Osteocyte (in vitro differentiated cells): ENCODE measurements around the gene COQ10B. TPM values are rescaled to one million over a fixed set of nuclear protein-coding genes. Genes with fewer than 3 reads are reported as not detected.

ENCODE experiments used
- DNase-seq: peaks from one replicate; pipeline ENCODE4 v3.0.0; 2021; ENCODE audit warnings: mixed read lengths; ENCODE audit not compliant: unreplicated experiment; ENCODE audit errors: extremely low spot score
- H3K27ac Mint-ChIP-seq: one replicate; pipeline ENCODE4 v1.8.0; 2021; ENCODE audit warnings: mild to moderate bottlenecking, mixed read lengths; ENCODE audit not compliant: unreplicated experiment
- H3K27me3 Mint-ChIP-seq: one replicate; pipeline ENCODE4 v1.8.0; 2021; ENCODE audit warnings: mixed read lengths; ENCODE audit not compliant: unreplicated experiment
- H3K36me3 Mint-ChIP-seq: one replicate; pipeline ENCODE4 v1.8.0; 2021; ENCODE audit warnings: mixed read lengths; ENCODE audit not compliant: unreplicated experiment
- H3K4me1 Mint-ChIP-seq: one replicate; pipeline ENCODE4 v1.8.0; 2021; ENCODE audit warnings: mixed read lengths; ENCODE audit not compliant: unreplicated experiment
- H3K4me3 Mint-ChIP-seq: one replicate; pipeline ENCODE4 v1.8.0; 2021; ENCODE audit warnings: mild to moderate bottlenecking, moderate library complexity, mixed read lengths; ENCODE audit not compliant: unreplicated experiment
- H3K9me3 Mint-ChIP-seq: one replicate; pipeline ENCODE4 v1.8.0; 2021; ENCODE audit warnings: mixed read lengths; ENCODE audit not compliant: unreplicated experiment
- CTCF ChIP-seq: fragments of 200-600 bp; sonication (generic); IDR thresholded peaks from 2 replicates; pipeline ENCODE4 v1.5.0; 2021; ENCODE audit warnings: antibody characterized with exemption, mild to moderate bottlenecking, moderate library complexity
- total RNA-seq: library from RNA; stranded (reverse); gene quantifications from 2 replicates; pipeline ENCODE4 v1.2.1, GENCODE V29; 2021

Gene COQ10B
- total RNA-seq, 1 donor from 2014 or later = 23.5 TPM

DNA sequence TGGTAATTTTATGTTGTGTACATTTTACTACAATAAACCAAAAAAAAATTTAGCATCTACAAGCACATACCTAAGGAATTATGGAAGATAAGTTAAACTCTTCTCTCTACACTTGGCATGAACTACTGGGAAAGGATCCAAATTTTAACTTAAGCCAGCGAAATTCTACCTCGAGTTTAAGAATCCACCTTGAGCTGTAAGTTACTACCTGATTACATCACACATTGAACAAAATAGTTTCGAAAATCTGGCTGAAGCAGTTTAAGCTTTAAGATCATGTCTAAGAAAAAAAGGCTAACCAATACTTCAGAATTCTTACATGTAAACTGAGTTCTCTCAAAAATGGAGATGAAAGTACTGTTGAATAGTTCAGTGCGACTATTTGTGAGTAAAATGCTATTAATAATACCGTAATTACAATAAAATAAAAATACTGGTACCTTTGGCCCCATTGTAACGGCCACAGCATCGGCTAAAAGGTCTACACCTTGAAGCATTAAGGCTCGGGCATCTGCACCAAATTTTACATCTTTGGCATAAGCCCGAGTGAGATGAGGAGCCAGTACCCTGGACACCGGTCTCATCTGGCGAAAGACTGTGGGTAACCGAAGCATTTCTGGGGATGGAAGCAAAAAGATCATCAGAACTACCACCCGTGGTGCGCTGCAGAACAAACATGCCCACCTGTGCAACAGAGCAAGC, 45.0 kb downstream of the COQ10B start:
- Mint-ChIP-seq H3K27me3 (no peaks in the 10 kb centered on the region), H3K36me3 (peaks cover 46% of the 10 kb centered on the region), H3K9me3 (no peaks in the 10 kb centered on the region), H3K4me3 (peak overlapping the region; percentile 91), H3K4me1 (peaks cover 49% of the 10 kb centered on the region), H3K27ac (peak overlapping the region; percentile 95)
- DNase-seq = no peak
- TF ChIP-seq CTCF = no peak

- peaks cover 49% of the 10 kb centered on the region for H3K36me3 Mint-ChIP-seq
- DNase-seq = no peak
- H3K27me3 Mint-ChIP-seq = no peaks in the 10 kb centered on the region
- peak overlapping the region; percentile 91 for H3K4me3 Mint-ChIP-seq
- H3K4me1 Mint-ChIP-seq = peaks cover 49% of the 10 kb centered on the region
- TF ChIP-seq CTCF = no peak
- no peaks in the 10 kb centered on the region for H3K9me3 Mint-ChIP-seq
- H3K27ac Mint-ChIP-seq = peak overlapping the region; percentile 95
Observed at GRCh38 chr2:197498937-197499593, 45.7 kb downstream of the COQ10B start.

DNA sequence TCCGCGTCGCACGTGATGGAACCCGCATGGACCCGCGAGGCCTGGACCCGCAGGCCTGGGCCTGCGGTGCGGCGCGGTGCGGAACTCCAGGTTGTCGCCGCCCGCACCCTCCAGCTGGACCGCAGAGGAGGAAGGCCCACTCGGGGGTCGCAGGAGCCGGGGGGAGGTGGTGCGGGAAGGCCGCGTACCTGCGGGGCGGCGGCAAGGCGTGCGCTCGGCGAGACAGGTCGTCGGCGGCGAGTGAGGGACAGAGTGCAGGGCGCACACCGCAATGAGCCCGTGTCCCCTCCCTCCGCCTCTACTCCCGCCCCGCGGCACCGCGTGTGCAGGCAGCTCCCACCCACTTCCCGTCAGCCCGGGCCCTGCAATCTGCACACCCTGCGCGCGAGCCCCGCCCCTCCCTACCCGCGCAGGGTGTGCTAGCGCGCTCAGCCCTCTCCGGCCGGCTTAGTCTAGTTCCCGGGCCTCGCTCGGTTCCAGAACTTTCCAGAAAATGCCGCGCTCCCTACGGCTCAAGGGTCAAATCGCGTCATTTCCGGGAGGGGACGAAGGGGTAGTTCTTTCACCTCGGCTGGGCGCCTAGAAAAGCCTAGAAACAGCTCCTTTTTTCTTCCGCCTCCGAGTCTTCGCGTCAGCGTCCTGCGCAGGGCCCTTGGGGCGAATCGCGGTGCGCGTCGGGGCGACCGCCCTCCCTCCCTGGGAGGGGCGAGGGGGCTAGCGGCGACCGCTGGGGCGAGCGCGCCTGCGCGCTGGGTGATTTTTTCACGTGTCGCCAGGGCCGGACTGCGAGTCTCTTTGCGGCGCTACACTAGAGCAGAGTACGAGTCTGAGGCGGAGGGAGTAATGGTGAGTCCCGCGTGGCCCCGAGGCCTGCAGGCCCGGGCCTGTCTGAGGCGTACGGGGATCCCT, 46.5 kb downstream of the COQ10B start, which contains the start of the genes HSPD1 and HSPE1:
Gene HSPD1 (minus strand): TSS at position 247 of the 909 bp plus-strand sequence. CDS start 992 bp downstream, outside the sequence.
Gene HSPE1 (plus strand): TSS at position 786 of the 909 bp plus-strand sequence. CDS start 58 bp downstream, at position 844.
- no peak for TF ChIP-seq CTCF
- peak within 1 kb of the TSS; percentile 91 for H3K4me3 Mint-ChIP-seq

GRCh38 chr2:197500503-197501131, 47.3 kb downstream of the COQ10B start:
- H3K4me1 Mint-ChIP-seq = peaks cover 49% of the 10 kb centered on the region
- peak overlapping the region; percentile 95 for H3K27ac Mint-ChIP-seq
- no peaks in the 10 kb centered on the region for H3K27me3 Mint-ChIP-seq
- H3K4me3 Mint-ChIP-seq = peak overlapping the region; percentile 91
- no peak for TF ChIP-seq CTCF
- peaks cover 44% of the 10 kb centered on the region for H3K36me3 Mint-ChIP-seq
- no peak for DNase-seq
- no peaks in the 10 kb centered on the region for H3K9me3 Mint-ChIP-seq

More for the DNA sequence above, 46.5 kb downstream of the COQ10B start, which contains the start of the genes HSPD1 and HSPE1:
- Mint-ChIP-seq H3K36me3 (peaks cover 46% of the 10 kb centered on the region), H3K4me1 (peaks cover 49% of the 10 kb centered on the region), H3K27ac (peak within 1 kb of the TSS; percentile 95), H3K9me3 (no peaks in the 10 kb centered on the region), H3K27me3 (no peaks in the 10 kb centered on the region)
- DNase-seq = peak; percentile 99
